ENCODE measurements around the gene AKR1D1. TPM values are rescaled to one million over a fixed set of nuclear protein-coding genes. Genes with fewer than 3 reads are reported as not detected.

The AKR1D1 gene
- total and polyA plus RNA-seq, 10 of the 15 experiments (the other 5 are each of a cell fraction or from before 2014, with no cell fraction given): 0.09 to 0.34 TPM; not detected in 8

DNA sequence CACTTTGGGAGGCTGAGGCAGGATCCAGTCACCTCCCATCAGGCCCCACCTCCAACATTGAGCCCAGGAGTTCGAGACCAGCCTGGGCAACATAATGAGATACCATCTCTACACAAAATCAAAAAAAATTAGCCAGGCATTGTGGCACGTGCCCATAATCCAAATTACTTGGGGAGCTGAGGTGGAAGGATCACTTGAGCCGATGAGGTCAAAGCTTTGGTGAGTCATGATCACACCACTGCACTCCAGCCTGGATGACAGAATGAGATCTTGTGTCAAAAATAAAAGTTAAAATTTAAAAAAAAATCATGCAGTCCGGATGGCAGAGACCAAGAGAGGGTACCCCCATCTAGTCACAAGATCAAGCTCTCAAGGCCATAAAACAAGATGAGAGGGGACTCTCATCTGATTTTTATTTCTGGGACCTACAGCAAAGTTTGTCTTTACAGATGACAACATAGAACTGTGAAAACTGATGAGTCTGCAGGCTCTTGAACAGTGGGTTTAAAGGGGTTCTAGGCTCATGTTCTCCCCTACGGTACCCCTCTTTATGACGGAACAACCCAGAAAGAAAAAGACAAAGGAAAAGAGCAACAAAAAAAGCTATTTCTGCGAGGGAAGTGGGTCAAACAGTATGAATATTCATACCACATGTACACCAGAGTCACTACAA is 45.4 kb upstream of the AKR1D1 start:
- ATAC-seq: no peak
- ChIA-PET CTCF (interaction anchor here (1.2 to 2.1 kb wide), 4 partner anchors 10 to 27 kb away, joined by 4 to 8 read pairs (median 4); no protein-coding TSS in a partner anchor), POLR2A (no interaction called here), SMC1A (ENCODE audit: uncharacterized antibody, unreplicated experiment) (interaction anchor here (0.9 to 3.3 kb wide), 3 partner anchors 8 to 54 kb away, joined by 4 to 17 read pairs (median 4); no protein-coding TSS in a partner anchor), RAD21 (ENCODE audit: unreplicated experiment) (interaction anchor here (1.2 to 1.6 kb wide), 2 partner anchors 29 to 32 kb away, joined by 3 to 4 read pairs; partner anchors contain the start of gene CREB3L2)
- no peak overlapping the region for H3K9ac ChIP-seq (ENCODE audit: control insufficient read depth, insufficient read depth, low read length)
- H3K4me1 ChIP-seq (ENCODE audit: control insufficient read depth, insufficient read depth, low read length): peaks cover 47% of the 10 kb centered on the region
- H3K4me3 ChIP-seq: no peak overlapping the region
- H2AFZ ChIP-seq (ENCODE audit: control insufficient read depth, low read depth, low read length): no peak overlapping the region
- H3K4me2 ChIP-seq (ENCODE audit: control insufficient read depth, insufficient read depth): no peak overlapping the region
- in situ Hi-C loops (cut with MboI): no loop called here
- TF ChIP-seq LARP7 (IDR thresholded peaks at IDR 0.05) (no peak), ZBED1 (IDR thresholded peaks at IDR 0.05; ENCODE audit: borderline replicate concordance) (no peak), SMARCA5 (IDR thresholded peaks at IDR 0.05) (no peak), FOXM1 (IDR thresholded peaks at IDR 0.05; ENCODE audit: low read depth, low read length) (no peak), CHD4 (IDR thresholded peaks at IDR 0.05) (no peak), PAX8 (IDR thresholded peaks at IDR 0.05) (no peak), HDGF (IDR thresholded peaks at IDR 0.05) (no peak), SP1 (IDR thresholded peaks at IDR 0.05; ENCODE audit: low read depth, low read length) (no peak), RAD51 (IDR thresholded peaks at IDR 0.05) (no peak), CBFB (IDR thresholded peaks at IDR 0.05; ENCODE audit: low read depth) (no peak), WRNIP1 (IDR thresholded peaks at IDR 0.05; ENCODE audit: borderline replicate concordance, low read depth, low read length) (no peak)
- no peak for FAIRE-seq
- no peaks in the 10 kb centered on the region for H3K27me3 ChIP-seq (replicated peaks in 1 of 2; ENCODE audit: control insufficient read depth in 2 of 2, insufficient read depth in 2 of 2, low read length in 1 of 2)
- intact Hi-C loops (cut with micrococcal nuclease; ENCODE audit: unreplicated experiment): no loop called here
- peaks cover 8% of the 10 kb centered on the region for H3K9me3 ChIP-seq (replicated peaks; ENCODE audit: control insufficient read depth, insufficient read depth, low read length)
- H3K79me2 ChIP-seq (ENCODE audit: control insufficient read depth, insufficient read depth, low read length): no peaks in the 10 kb centered on the region
- no peak for DNase-seq (ENCODE audit: low read depth, low spot score)
- WGBS (ENCODE audit: insufficient coverage, insufficient replicate concordance, low lambda C conversion rate, missing lambda C conversion rate): 46% methylated on average over 7 of the region's 7 CpGs
- BruUV-seq (replicated peaks): no TSS peak
- no peak overlapping the region for H3K27ac ChIP-seq (ENCODE audit: control insufficient read depth, insufficient read depth)
- H3K36me3 ChIP-seq (ENCODE audit: control insufficient read depth in 2 of 2, insufficient read depth in 2 of 2, low read length in 1 of 2): no peaks in the 10 kb centered on the region
- no peaks in the 10 kb centered on the region for H4K20me1 ChIP-seq (ENCODE audit: control insufficient read depth, insufficient read depth)

All from GM12878 (cell line).